Activated CD8-positive, alpha-beta memory T cell treated with anti-CD3 and anti-CD28 coated beads for 36 hours (primary cell): ENCODE measurements around the gene GON4L. TPM values are rescaled to one million over a fixed set of nuclear protein-coding genes. Genes with fewer than 3 reads are reported as not detected.
"Not testable (repeated sequence)": the region's sequence is repeated elsewhere in the genome, so short reads cannot be mapped to it uniquely, and the experiment has no call there.

ENCODE experiments used
- CTCF ChIA-PET: fragments of 350-600 bp; sonication (Branson Sonifier 250); formaldehyde crosslinking; loops from one replicate; lab custom pipeline; 2021; ENCODE audit warnings: antibody characterized with exemption; lab: Charles Lee
- POLR2A ChIA-PET: fragments of 350-600 bp; sonication (Branson Sonifier 250); formaldehyde crosslinking; loops from one replicate; lab custom pipeline; 2021; ENCODE audit warnings: antibody characterized with exemption; lab: Charles Lee
- total RNA-seq, 2 experiments: library from RNA; stranded (reverse); gene quantifications; one replicate each; pipeline ENCODE4 v1.2.3, GENCODE V29; 2021

GON4L gene
- total RNA-seq, 2 experiments from 2014 or later = 46.4 to 51.2 TPM

DNA sequence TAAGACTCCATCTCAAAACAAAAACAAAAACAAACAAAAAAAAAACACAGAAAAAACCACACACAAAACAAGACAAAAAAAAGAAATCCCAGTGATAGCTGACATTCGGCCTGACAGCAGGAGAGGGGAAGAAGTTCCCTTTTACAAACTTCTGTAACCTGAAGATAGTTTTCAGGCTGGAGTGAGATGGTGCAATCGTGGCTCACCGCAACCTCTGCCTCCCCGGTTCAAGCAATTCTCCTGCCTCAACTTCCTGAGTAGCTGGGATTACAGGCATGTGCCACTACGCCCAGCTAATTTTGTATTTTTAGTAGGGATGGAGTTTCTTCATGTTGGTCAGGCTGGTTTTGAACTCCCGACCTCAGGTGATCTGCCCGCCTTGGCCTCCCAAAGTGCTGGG lies 93.0 kb downstream of the GON4L start:
- CTCF ChIA-PET = not testable (repeated sequence)
- POLR2A ChIA-PET = interaction anchor here (0.7 kb wide), 1 partner anchor 484 kb away, joined by 4 read pairs; no protein-coding TSS in a partner anchor

GRCh38 chr1:155763090-155763815 lies 93.8 kb downstream of the GON4L start:
- CTCF ChIA-PET, POLR2A ChIA-PET: not testable (repeated sequence)

DNA sequence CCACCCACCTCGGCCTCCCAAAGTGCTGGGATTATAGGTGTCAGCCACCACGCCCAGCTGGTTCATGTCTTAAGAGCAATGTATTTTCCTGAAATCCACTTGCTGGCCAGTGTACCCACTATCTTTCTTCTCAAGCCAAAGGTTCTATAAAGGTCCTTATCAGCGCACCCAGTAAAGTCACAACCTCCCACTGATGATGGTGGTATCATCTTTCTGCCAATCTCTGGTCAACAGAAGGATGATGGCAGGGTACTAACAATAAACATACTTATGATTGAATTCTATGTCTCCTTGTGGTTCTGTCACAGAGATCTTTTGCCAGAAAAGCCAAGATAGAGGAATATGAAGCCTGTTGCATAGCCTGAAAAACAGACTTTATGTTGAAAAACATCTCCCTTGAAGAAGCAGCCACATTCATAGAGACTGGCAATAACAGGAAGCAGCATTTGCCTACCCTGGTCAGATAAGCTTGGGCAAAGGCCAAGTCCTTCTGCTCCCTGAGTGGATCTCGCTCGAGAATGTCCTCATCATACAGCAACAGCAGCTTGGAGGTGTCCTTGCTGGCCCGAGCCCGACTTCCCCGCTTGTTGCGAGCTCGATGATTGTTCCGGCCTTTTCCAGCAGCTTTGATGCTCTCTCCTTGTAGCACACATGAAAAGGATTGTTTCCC lies 95.1 kb downstream of the GON4L start:
- ChIA-PET CTCF (no interaction called here), POLR2A (no interaction called here)

DNA sequence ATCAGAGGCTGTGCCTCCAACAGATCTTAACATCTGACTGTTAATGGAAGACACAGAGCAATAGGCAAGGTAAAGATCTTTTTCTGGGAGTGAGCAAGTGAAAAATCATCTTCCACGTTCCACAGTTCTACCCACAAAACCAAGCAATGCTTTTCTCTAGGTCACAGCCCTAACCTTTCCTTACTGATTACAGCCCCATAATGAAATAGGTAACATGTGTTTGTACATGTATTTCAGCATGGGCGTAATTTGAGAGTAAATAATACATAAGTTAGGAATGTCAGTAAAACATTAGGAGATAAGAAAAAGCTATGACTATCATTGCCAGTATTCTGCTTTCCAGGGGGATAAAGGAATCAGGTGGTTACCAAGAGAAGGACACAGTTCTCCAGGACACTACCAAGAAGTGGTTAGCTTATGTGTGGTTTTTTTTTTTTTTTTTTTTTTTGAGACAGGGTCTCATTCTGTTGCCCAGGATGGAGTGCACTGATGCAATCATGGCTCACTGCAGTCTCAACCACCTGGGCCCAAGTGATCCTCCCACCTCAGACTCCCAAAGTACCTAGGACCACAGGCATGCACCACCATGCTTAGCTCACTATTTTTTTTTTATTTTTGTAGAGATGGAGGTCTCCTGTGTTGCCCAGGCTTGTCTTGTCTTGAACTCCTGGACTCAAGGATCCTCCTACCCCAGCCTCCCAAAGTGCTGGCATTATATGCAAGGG lies 96.1 kb downstream of the GON4L start:
- CTCF ChIA-PET = no interaction called here
- POLR2A ChIA-PET = no interaction called here

GRCh38 chr1:155759966-155760630 lies 96.9 kb downstream of the GON4L start:
- CTCF ChIA-PET = no interaction called here
- POLR2A ChIA-PET = no interaction called here

GRCh38 chr1:155759017-155759416 lies 98.0 kb downstream of the GON4L start:
- CTCF ChIA-PET, POLR2A ChIA-PET: not testable (repeated sequence)

DNA sequence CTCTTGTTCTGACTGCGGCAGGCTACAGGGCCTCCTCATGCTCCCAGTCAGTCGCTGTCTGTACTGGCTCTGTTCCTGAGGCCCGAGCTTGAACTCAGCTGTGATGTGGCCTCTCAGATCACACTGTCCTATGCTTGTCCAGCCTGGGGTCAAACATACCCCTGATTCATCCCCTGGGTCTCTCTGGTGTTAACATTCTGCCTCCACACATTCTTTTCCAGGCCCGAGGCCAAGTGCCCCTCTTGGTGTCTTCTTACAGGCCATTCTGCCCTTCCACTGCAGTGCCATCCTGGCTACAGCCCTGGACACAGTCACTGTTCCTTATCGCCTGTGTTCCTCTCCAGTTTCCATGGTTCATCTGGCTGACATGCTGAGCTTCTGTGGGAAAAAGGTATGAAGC lies 108.9 kb downstream of the GON4L start:
- POLR2A ChIA-PET, CTCF ChIA-PET: not testable (repeated sequence)

DNA sequence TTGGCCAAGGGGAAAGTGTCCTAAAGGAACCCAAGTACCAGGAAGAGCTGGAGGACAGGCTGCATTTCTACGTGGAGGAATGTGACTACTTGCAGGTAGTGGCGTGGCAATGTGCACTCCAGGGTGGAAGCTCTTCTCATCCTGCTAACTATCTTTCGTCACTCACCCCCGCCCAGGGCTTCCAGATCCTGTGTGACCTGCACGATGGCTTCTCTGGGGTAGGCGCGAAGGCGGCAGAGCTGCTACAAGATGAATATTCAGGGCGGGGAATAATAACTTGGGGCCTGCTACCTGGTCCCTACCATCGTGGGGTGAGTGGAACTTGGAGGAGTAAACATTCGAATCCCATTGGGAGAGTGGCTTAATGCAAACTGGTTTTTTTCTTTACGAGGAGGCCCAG lies 109.4 kb downstream of the GON4L start:
- POLR2A ChIA-PET = interaction anchor here (0.6 kb wide), 1 partner anchor 10 kb away, joined by 3 read pairs; no protein-coding TSS in a partner anchor
- CTCF ChIA-PET = not testable (repeated sequence)

- CTCF ChIA-PET = not testable (repeated sequence)
- POLR2A ChIA-PET = interaction anchor here (0.5 kb wide), 1 partner anchor 755 kb away, joined by 3 read pairs; no protein-coding TSS in a partner anchor
Measured at GRCh38 chr1:155745284-155746228, 111.5 kb downstream of the GON4L start.

DNA sequence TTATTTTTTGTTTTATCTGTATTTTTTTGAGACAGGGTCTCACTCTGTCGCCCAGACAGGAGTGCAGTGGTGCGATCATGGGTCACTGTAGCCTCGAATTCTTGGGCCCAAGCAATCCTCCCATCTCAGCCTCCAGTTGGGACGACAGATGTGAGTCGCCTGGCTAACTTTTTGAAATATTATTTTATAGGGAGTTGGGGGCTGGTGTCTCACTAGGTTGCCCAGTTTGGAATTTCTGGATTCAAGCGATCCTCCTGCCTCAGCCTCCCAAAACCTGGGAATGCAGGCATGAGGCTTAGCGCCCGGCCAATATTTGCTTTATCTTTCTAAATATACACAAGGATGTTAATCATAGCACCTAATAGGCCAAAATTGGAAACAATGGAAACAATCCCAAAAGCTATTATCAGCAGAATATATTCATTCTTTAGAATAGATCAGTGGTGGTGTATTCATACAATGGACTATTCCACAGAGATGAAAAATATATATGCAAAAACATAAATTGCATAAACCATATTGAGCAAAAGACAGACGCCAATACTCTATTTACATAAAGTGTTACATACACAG lies 112.2 kb downstream of the GON4L start:
- ChIA-PET POLR2A (interaction anchor here (0.5 kb wide), 1 partner anchor 756 kb away, joined by 3 read pairs; no protein-coding TSS in a partner anchor), CTCF (no interaction called here)

- ChIA-PET POLR2A (no interaction called here), CTCF (no interaction called here)
Measured at GRCh38 chr1:155741908-155742307, 115.1 kb downstream of the GON4L start.

- CTCF ChIA-PET = no interaction called here
- POLR2A ChIA-PET = no interaction called here
Measured at GRCh38 chr1:155740995-155741394, 116.0 kb downstream of the GON4L start.

DNA sequence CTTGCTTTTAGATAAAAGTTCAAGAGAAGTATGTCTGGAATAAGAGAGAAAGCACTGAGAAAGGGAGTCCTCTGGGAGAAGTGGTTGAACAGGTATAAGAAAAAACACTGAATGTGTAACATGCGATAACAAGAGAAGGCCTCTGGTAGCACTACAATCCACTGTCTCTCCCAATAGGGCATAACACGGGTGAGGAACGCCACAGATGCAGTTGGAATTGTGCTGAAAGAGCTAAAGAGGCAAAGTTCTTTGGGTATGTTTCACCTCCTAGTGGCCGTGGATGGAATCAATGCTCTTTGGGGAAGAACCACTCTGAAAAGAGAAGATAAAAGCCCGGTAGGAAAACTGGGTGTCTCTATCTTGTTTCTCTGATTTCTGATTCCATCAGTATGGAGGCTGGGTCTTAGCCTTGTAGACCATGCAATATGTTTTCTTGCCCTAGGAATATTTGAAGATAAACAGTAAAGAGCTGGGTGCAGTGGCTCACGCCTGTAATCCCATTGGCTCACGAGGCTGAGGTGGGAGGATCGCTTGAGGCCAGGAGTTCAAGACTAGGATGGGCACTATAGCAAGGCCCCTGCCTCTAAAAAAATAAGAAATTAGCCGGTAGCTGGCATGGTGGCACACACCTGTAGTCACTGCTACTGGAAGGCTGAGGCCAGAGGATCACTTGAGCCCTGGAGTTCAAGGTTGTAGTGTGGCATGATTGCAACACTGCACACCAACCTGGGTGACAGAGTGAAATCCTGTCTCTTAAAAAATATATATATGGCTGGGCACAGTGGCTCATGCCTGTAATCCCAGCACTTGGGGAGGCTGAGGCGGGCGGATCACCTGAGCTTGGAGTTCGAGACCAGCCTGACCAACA lies 127.7 kb downstream of the GON4L start:
- ChIA-PET CTCF (interaction anchor here (0.5 kb wide), 1 partner anchor 323 kb away, joined by 4 read pairs; no protein-coding TSS in a partner anchor), POLR2A (no interaction called here)

DNA sequence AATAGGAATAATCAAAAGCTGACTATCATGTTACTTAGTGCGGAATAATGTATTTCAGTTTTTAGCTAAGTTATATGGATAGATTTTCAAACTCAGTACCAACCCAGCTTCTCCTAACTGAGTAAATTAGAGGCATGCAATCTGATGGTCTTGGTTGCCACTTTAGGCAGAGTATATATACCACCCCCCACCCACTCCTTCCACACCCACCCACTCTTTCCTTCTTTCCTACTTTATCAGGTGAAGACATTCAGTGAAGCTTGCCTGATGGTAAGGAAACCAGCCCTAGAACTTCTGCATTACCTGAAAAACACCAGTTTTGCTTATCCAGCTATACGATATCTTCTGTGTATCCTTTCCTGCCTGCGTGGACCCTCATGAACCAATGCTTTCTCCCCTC lies 131.9 kb downstream of the GON4L start:
- ChIA-PET CTCF (no interaction called here), POLR2A (no interaction called here)

DNA sequence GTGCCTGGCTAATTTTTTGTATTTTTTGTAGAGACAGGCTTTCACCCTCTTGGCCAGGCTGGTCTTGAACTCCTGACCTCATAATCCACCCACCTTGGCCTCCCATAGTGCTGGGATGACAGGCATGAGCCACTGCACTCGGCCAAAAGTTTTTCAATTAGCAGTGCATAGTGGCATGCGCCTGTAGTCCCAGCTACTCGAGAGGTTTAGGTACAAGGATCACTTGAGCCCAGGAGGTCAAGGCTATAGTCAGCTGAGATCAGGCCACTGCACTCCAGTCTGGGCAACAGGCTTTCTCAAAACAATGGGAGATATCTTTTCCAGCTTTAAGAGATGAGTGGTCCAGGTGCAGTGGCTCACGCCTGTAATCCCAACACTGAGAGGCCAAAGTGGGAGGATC lies 137.3 kb downstream of the GON4L start:
- ChIA-PET CTCF (interaction anchor here (0.7 kb wide), 2 partner anchors 660 to 745 kb away, joined by 3 to 4 read pairs; no protein-coding TSS in a partner anchor), POLR2A (no interaction called here)

- CTCF ChIA-PET = interaction anchor here (0.7 kb wide), 1 partner anchor 19 kb away, joined by 3 read pairs; no protein-coding TSS in a partner anchor
Measured at GRCh38 chr1:155718524-155719115, 138.4 kb downstream of the GON4L start.

GRCh38 chr1:155717041-155717440 lies 140.0 kb downstream of the GON4L start:
- ChIA-PET CTCF (interaction anchor here (0.7 kb wide), 1 partner anchor 524 kb away, joined by 4 read pairs; no protein-coding TSS in a partner anchor), POLR2A (no interaction called here)

More at GRCh38 chr1:155718524-155719115, 138.4 kb downstream of the GON4L start:
- POLR2A ChIA-PET = not testable (repeated sequence)
